CD4-positive, alpha-beta T cell (primary cell): ENCODE data around the gene SLC4A5. TPM values are rescaled to one million over a fixed set of nuclear protein-coding genes. Genes with fewer than 3 reads are reported as not detected.

Experiments used
- ATAC-seq: fragments of 200-7000 bp; cut with Tn5 transposase; one replicate; pipeline ENCODE4 v1.10.0; 2022; ENCODE audit warnings: mild to moderate bottlenecking; ENCODE audit not compliant: poor library complexity
- CTCF ChIA-PET: fragments of 350-600 bp; sonication (Branson Sonifier 250); formaldehyde crosslinking; loops from one replicate; lab custom pipeline; 2021; ENCODE audit warnings: antibody characterized with exemption, inconsistent platforms; lab: Charles Lee
- POLR2A ChIA-PET: fragments of 350-600 bp; sonication (Branson Sonifier 250); formaldehyde crosslinking; loops from one replicate; lab custom pipeline; 2021; ENCODE audit warnings: antibody characterized with exemption, inconsistent platforms; lab: Charles Lee
- DNase-seq, 14 experiments: peaks; one replicate each; pipeline ENCODE4 v3.0.0-alpha.2; 2013 to 2020; ENCODE audit warnings: mixed read lengths in 2 of 14
- H3K27ac ChIP-seq, 2 donors: one replicate each; pipeline versions ENCODE4 v1.5.1 to v1.7.0; 2013; ENCODE audit warnings: low read length in 2 of 2, low read depth in 1 of 2, mild to moderate bottlenecking in 1 of 2
- H3K27me3 ChIP-seq, 2 experiments: 1 replicate in 1 of 2; 2 replicates in 1 of 2; pipeline versions ENCODE4 v1.6.1 to v1.7.0; 2013; ENCODE audit warnings: low read length in 2 of 2, control low read depth in 1 of 2, mild to moderate bottlenecking in 1 of 2, moderate library complexity in 1 of 2; ENCODE audit not compliant: insufficient read depth in 2 of 2, control insufficient read depth in 1 of 2
- H3K36me3 ChIP-seq: one replicate; pipeline ENCODE4 v1.6.1; 2013; ENCODE audit warnings: low read length, control low read depth; ENCODE audit not compliant: insufficient read depth
- H3K4me1 ChIP-seq: one replicate; pipeline ENCODE4 v1.6.1; 2013; ENCODE audit warnings: low read length, control low read depth; ENCODE audit not compliant: insufficient read depth
- H3K4me3 ChIP-seq: one replicate; pipeline ENCODE4 v1.5.1; 2013; ENCODE audit warnings: mild to moderate bottlenecking, low read length, moderate library complexity
- H3K9me3 ChIP-seq, 2 experiments: 1 replicate in 1 of 2; 2 replicates in 1 of 2; pipeline versions ENCODE4 v1.6.1 to v1.7.0; 2013; ENCODE audit warnings: low read length in 2 of 2, mild to moderate bottlenecking in 2 of 2, control low read depth in 1 of 2, moderate library complexity in 1 of 2; ENCODE audit not compliant: control insufficient read depth in 1 of 2, insufficient read depth in 1 of 2
- H3K27ac Mint-ChIP-seq: one replicate; pipeline ENCODE4 v1.8.0; 2020; ENCODE audit warnings: mixed read lengths
- H3K27me3 Mint-ChIP-seq: one replicate; pipeline ENCODE4 v1.8.0; 2021; ENCODE audit warnings: mixed read lengths
- H3K36me3 Mint-ChIP-seq: one replicate; pipeline ENCODE4 v1.8.0; 2021; ENCODE audit warnings: low read depth, mixed read lengths
- H3K4me1 Mint-ChIP-seq: one replicate; pipeline ENCODE4 v1.8.0; 2021; ENCODE audit warnings: low read depth, mixed read lengths
- H3K4me3 Mint-ChIP-seq: one replicate; pipeline ENCODE4 v1.8.0; 2020; ENCODE audit warnings: mild to moderate bottlenecking, mixed read lengths
- H3K9me3 Mint-ChIP-seq: one replicate; pipeline ENCODE4 v1.8.0; 2020; ENCODE audit warnings: mixed read lengths
- CTCF ChIP-seq: fragments of 200-600 bp; IDR thresholded peaks from one replicate; pipeline ENCODE4 v1.8.0; 2022; ENCODE audit warnings: antibody characterized with exemption, mild to moderate bottlenecking
- intact Hi-C, 2 experiments: fragments of 100-400 bp; cut with DNase I in 1 of 2; cut with micrococcal nuclease in 1 of 2; formaldehyde crosslinking; loops; one replicate each; pipeline versions ENCODE4 v1.15.1 to v1.9.0; 2023 to 2025; cut with DNase I, micrococcal nuclease
- total RNA-seq, 174 experiments: library from RNA in 2 of 174; stranded (reverse) in 2 of 174; gene quantifications; one replicate each; pipeline ENCODE4 v1.2.3 and lab custom pipeline; 2021 to 2026

Gene SLC4A5
- total RNA-seq, 2 experiments from 2014 or later = 7.8 to 10.4 TPM

DNA sequence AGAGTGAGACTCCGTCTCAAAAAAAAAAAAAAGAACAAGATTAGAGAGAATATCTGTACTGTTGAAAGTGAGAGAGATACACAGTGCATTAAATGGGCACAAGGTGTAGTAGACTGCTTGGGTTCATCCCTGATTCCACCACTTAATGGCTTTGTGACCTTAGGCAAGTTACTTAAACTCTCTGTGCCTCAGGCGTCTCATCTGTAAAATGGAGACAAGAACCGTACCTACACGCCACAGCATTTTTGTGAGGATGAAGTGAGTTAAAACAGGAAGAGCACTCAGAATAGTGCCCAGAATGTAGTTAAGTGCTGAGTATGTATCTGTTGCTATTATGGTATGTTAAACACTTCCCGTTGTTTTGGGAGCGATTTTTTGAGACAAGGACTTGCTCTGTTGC lies 80.5 kb downstream of the SLC4A5 start:
- Histone ChIP-seq H3K9me3 (no peaks in the 10 kb centered on the region), H3K27ac (no peak overlapping the region), H3K36me3 (peaks cover 3% of the 10 kb centered on the region), H3K4me1 (peaks cover 7% of the 10 kb centered on the region), H3K4me3 (no peak overlapping the region), H3K27me3 (no peaks in the 10 kb centered on the region)
- no peak for ATAC-seq
- intact Hi-C loops = no loop called here
- H3K4me3 Mint-ChIP-seq = no peak overlapping the region
- H3K36me3 Mint-ChIP-seq = peaks cover 14% of the 10 kb centered on the region
- peaks cover 19% of the 10 kb centered on the region for H3K4me1 Mint-ChIP-seq
- DNase-seq = no peak
- TF ChIP-seq CTCF = no peak
- no peak overlapping the region for H3K27ac Mint-ChIP-seq
- no peaks in the 10 kb centered on the region for H3K9me3 Mint-ChIP-seq
- H3K27me3 Mint-ChIP-seq = no peaks in the 10 kb centered on the region
- ChIA-PET CTCF (no interaction called here), POLR2A (no interaction called here)

- H3K36me3 ChIP-seq = peaks cover 5% of the 10 kb centered on the region
- H3K9me3 Mint-ChIP-seq = no peaks in the 10 kb centered on the region
- H3K4me1 Mint-ChIP-seq = peaks cover 9% of the 10 kb centered on the region
- peaks cover 2% of the 10 kb centered on the region for H3K4me1 ChIP-seq
- ChIA-PET POLR2A (no interaction called here), CTCF (interaction anchor here (0.5 kb wide), 1 partner anchor 91 kb away, joined by 3 read pairs; no protein-coding TSS in a partner anchor)
- no peak overlapping the region for H3K4me3 Mint-ChIP-seq
- no peak overlapping the region for H3K4me3 ChIP-seq
- H3K36me3 Mint-ChIP-seq = peaks cover 22% of the 10 kb centered on the region
- DNase-seq (no peak), ATAC-seq (no peak)
- no peak for TF ChIP-seq CTCF
- H3K27me3 Mint-ChIP-seq = no peaks in the 10 kb centered on the region
- H3K9me3 ChIP-seq = no peaks in the 10 kb centered on the region
- no peak overlapping the region for H3K27ac Mint-ChIP-seq
- H3K27ac ChIP-seq = no peak overlapping the region
- intact Hi-C loops = no loop called here
- no peaks in the 10 kb centered on the region for H3K27me3 ChIP-seq
Measured at GRCh38 chr2:74261204-74261864, 81.9 kb downstream of the SLC4A5 start.

GRCh38 chr2:74260495-74260894 lies 82.7 kb downstream of the SLC4A5 start:
- peaks cover 6% of the 10 kb centered on the region for H3K36me3 ChIP-seq
- CTCF ChIA-PET = no interaction called here
- intact Hi-C loops = no loop called here
- no peak overlapping the region for H3K4me3 Mint-ChIP-seq
- ATAC-seq (no peak), DNase-seq (no peak)
- H3K9me3 ChIP-seq = no peaks in the 10 kb centered on the region
- no peaks in the 10 kb centered on the region for H3K9me3 Mint-ChIP-seq
- no peak overlapping the region for H3K27ac Mint-ChIP-seq
- H3K4me3 ChIP-seq = no peak overlapping the region
- no peak for TF ChIP-seq CTCF
- peaks cover 22% of the 10 kb centered on the region for H3K36me3 Mint-ChIP-seq
- H3K27ac ChIP-seq = no peak overlapping the region
- no peaks in the 10 kb centered on the region for H3K27me3 ChIP-seq
- H3K27me3 Mint-ChIP-seq = no peaks in the 10 kb centered on the region
- peaks cover under 1% of the 10 kb centered on the region for H3K4me1 Mint-ChIP-seq
- POLR2A ChIA-PET = interaction anchor here (0.7 kb wide), 1 partner anchor 14 kb away, joined by 3 read pairs; no protein-coding TSS in a partner anchor
- no peaks in the 10 kb centered on the region for H3K4me1 ChIP-seq
